ENCODE measurements around the gene NT5C1B.

DNA sequence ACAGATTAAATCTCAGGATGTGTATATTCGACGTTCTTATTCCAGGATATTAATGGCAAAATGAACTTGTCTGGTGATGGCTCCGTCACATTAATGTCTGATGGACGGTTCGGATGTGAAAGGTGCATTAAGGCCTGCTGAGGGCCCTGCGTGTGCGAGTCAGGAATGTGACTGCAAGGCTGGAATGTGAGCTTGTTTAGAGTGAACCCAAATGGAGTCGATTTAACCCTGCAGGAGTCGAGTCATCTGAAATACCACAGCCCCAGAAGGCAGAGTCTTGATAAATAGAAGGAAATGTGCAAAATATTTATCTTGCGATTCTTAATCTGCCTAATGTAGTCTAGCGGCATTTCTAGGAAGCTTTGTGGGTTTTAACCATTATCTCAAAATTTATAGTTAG, 73.3 kb downstream of the NT5C1B start:
- TF ChIP-seq, protein P1, sequence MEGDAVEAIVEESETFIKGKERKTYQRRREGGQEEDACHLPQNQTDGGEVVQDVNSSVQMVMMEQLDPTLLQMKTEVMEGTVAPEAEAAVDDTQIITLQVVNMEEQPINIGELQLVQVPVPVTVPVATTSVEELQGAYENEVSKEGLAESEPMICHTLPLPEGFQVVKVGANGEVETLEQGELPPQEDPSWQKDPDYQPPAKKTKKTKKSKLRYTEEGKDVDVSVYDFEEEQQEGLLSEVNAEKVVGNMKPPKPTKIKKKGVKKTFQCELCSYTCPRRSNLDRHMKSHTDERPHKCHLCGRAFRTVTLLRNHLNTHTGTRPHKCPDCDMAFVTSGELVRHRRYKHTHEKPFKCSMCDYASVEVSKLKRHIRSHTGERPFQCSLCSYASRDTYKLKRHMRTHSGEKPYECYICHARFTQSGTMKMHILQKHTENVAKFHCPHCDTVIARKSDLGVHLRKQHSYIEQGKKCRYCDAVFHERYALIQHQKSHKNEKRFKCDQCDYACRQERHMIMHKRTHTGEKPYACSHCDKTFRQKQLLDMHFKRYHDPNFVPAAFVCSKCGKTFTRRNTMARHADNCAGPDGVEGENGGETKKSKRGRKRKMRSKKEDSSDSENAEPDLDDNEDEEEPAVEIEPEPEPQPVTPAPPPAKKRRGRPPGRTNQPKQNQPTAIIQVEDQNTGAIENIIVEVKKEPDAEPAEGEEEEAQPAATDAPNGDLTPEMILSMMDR (IDR thresholded peaks at IDR 0.05), result no peak
- TF ChIP-seq POLR2A (IDR thresholded peaks at IDR 0.05), result no peak

Data from Peyer's patch (tissue), 4 donors.